ENCODE results near the gene CTXN2.

Gene CTXN2

DNA sequence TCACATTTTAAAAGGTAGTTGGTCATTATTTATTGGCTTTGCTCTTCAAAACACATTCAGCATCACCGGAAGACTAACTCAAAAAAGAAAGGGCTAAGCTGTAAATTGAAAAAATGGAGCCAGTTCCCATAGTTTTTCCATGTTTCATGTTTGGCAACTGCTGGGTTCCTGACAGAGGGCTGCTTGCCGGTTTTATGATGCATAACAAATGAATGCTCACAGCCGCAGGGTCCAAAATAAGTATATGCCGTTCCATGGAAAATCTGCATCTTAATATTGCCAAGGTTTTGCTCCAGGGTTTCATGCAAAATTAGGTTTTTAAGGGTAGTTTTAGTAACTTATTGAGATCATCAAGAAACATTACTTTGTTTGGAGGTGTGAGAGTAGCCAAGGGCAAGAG lies 30.4 kb downstream of the CTXN2 start:
- H3K36me3 ChIP-seq (ENCODE audit: insufficient read depth, insufficient read length, low read length): no peaks in the 10 kb centered on the region
- no peak overlapping the region for H3K4me3 ChIP-seq (ENCODE audit: insufficient read length, low read depth)
- no peak for TF ChIP-seq ZNF274 (IDR thresholded peaks at IDR 0.05; ENCODE audit: low read depth, low read length)
- TF ChIP-seq SUZ12 (IDR thresholded peaks at IDR 0.05; ENCODE audit: extremely low read depth, insufficient read depth, insufficient read length): no peak
- no peak for TF ChIP-seq YY1 (IDR thresholded peaks at IDR 0.05; ENCODE audit: insufficient read depth, insufficient read length)
- no peaks in the 10 kb centered on the region for H3K27me3 ChIP-seq (ENCODE audit: insufficient read depth, insufficient read length)
- H3K9ac ChIP-seq (ENCODE audit: insufficient read length, low read depth): no peak overlapping the region
- no peak for DNase-seq (ENCODE audit: low read depth, low spot score)
- H3K9me3 ChIP-seq (ENCODE audit: insufficient read depth, low read length): no peaks in the 10 kb centered on the region
- no peaks in the 10 kb centered on the region for H3K4me1 ChIP-seq (ENCODE audit: insufficient read depth, insufficient read length)

DNA sequence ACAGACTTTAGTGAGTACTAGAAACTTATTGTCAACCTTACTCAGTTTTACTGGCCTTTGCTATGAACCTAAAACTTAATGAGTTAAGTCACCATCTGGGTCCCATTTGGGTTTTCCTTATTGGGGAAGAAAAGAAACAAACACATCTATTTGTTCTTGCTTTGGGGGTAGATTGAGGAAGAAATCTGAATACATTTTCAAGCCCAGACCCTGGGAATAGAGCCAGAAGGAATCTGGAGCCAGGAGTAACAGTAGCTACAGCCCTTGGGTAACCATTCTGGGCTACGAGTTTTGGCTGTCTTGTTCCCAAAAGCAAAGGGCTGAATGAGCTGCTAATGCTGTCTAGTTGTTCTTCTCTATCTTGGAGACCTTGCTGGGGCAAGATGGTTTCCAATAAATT lies 31.2 kb downstream of the CTXN2 start:
- H3K4me1 ChIP-seq (ENCODE audit: insufficient read depth, insufficient read length): no peaks in the 10 kb centered on the region
- no peak for DNase-seq (ENCODE audit: low read depth, low spot score)
- H3K4me3 ChIP-seq (ENCODE audit: insufficient read length, low read depth): no peak overlapping the region
- H3K9ac ChIP-seq (ENCODE audit: insufficient read length, low read depth): no peak overlapping the region
- H3K27me3 ChIP-seq (ENCODE audit: insufficient read depth, insufficient read length): no peaks in the 10 kb centered on the region
- no peaks in the 10 kb centered on the region for H3K36me3 ChIP-seq (ENCODE audit: insufficient read depth, insufficient read length, low read length)
- TF ChIP-seq ZNF274 (IDR thresholded peaks at IDR 0.05; ENCODE audit: low read depth, low read length) (no peak), YY1 (IDR thresholded peaks at IDR 0.05; ENCODE audit: insufficient read depth, insufficient read length) (no peak), SUZ12 (IDR thresholded peaks at IDR 0.05; ENCODE audit: extremely low read depth, insufficient read depth, insufficient read length) (no peak)
- no peaks in the 10 kb centered on the region for H3K9me3 ChIP-seq (ENCODE audit: insufficient read depth, low read length)

DNA sequence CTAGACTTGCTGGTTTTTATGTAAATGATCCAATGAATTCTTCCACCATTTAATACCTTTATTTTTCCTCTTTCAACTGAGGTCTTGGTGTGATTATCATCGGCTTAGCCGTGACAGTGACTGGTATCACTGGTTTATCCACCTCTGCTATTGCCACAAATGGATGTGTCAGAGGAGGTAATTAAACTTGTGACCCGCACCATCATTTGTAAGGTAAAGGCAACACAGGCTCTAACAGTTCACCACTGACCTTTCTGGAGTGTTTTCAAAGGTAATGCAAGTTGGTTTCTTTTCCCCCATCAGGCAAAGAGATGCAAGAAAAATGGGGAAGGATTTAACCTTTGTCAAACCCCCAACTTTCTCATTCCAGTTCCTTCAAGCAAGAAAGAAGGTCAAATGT lies 34.3 kb downstream of the CTXN2 start:
- TF ChIP-seq YY1 (IDR thresholded peaks at IDR 0.05; ENCODE audit: insufficient read depth, insufficient read length) (no peak), ZNF274 (IDR thresholded peaks at IDR 0.05; ENCODE audit: low read depth, low read length) (no peak), SUZ12 (IDR thresholded peaks at IDR 0.05; ENCODE audit: extremely low read depth, insufficient read depth, insufficient read length) (no peak)
- Histone ChIP-seq H3K9ac (ENCODE audit: insufficient read length, low read depth) (no peak overlapping the region), H3K9me3 (ENCODE audit: insufficient read depth, low read length) (no peaks in the 10 kb centered on the region), H3K36me3 (ENCODE audit: insufficient read depth, insufficient read length, low read length) (no peaks in the 10 kb centered on the region), H3K4me1 (ENCODE audit: insufficient read depth, insufficient read length) (no peaks in the 10 kb centered on the region), H3K27me3 (ENCODE audit: insufficient read depth, insufficient read length) (no peaks in the 10 kb centered on the region), H3K4me3 (ENCODE audit: insufficient read length, low read depth) (no peak overlapping the region)
- no peak for DNase-seq (ENCODE audit: low read depth, low spot score)

DNA sequence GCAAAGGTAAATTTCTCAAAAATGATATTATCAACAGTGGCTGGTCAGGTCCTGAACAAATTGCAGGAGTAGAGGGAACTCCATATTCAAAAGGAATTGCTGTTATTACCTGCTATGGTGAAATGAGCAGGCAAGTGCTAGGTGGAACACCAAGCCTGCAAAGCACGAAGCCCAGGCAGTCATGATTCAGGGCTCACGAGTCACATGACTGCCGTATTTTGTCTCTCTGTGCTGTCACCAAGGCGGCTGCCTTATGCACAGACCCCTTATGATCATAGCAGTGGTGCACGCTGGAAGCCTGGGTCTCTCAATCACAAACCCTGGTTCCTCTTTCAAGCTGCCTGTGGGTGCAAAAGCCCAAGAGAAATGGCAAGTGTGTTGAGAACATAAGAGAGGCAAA lies 39.0 kb downstream of the CTXN2 start:
- Histone ChIP-seq H3K36me3 (ENCODE audit: insufficient read depth, insufficient read length, low read length) (no peaks in the 10 kb centered on the region), H3K27me3 (ENCODE audit: insufficient read depth, insufficient read length) (no peaks in the 10 kb centered on the region), H3K4me1 (ENCODE audit: insufficient read depth, insufficient read length) (no peaks in the 10 kb centered on the region), H3K9ac (ENCODE audit: insufficient read length, low read depth) (no peak overlapping the region), H3K9me3 (ENCODE audit: insufficient read depth, low read length) (no peaks in the 10 kb centered on the region), H3K4me3 (ENCODE audit: insufficient read length, low read depth) (no peak overlapping the region)
- no peak for DNase-seq (ENCODE audit: low read depth, low spot score)
- TF ChIP-seq ZNF274 (IDR thresholded peaks at IDR 0.05; ENCODE audit: low read depth, low read length) (no peak), YY1 (IDR thresholded peaks at IDR 0.05; ENCODE audit: insufficient read depth, insufficient read length) (no peak), SUZ12 (IDR thresholded peaks at IDR 0.05; ENCODE audit: extremely low read depth, insufficient read depth, insufficient read length) (no peak)

DNA sequence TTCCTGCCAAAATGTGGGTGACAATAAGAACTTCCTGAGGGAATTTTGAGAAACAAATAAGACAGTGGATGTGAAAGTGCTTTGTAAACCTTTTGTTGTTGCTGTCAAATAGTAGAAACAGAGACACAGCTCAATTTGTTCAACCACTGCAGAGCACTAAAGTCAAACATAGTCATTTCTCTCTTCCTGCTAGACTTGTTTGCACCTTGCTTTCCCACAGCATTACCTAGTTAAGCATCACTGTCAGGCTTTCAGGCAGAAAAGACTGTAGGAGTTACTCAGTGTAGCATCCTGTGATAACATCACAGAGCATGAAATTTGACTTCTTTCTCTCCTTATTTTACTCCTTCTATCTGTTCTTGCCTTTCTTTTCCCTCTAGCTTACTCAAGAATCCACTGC lies 41.8 kb downstream of the CTXN2 start:
- H3K4me3 ChIP-seq (ENCODE audit: insufficient read length, low read depth): no peak overlapping the region
- no peaks in the 10 kb centered on the region for H3K4me1 ChIP-seq (ENCODE audit: insufficient read depth, insufficient read length)
- no peaks in the 10 kb centered on the region for H3K9me3 ChIP-seq (ENCODE audit: insufficient read depth, low read length)
- no peaks in the 10 kb centered on the region for H3K36me3 ChIP-seq (ENCODE audit: insufficient read depth, insufficient read length, low read length)
- no peak overlapping the region for H3K9ac ChIP-seq (ENCODE audit: insufficient read length, low read depth)
- no peak for DNase-seq (ENCODE audit: low read depth, low spot score)
- no peaks in the 10 kb centered on the region for H3K27me3 ChIP-seq (ENCODE audit: insufficient read depth, insufficient read length)
- TF ChIP-seq YY1 (IDR thresholded peaks at IDR 0.05; ENCODE audit: insufficient read depth, insufficient read length) (no peak), ZNF274 (IDR thresholded peaks at IDR 0.05; ENCODE audit: low read depth, low read length) (no peak), SUZ12 (IDR thresholded peaks at IDR 0.05; ENCODE audit: extremely low read depth, insufficient read depth, insufficient read length) (no peak)

DNA sequence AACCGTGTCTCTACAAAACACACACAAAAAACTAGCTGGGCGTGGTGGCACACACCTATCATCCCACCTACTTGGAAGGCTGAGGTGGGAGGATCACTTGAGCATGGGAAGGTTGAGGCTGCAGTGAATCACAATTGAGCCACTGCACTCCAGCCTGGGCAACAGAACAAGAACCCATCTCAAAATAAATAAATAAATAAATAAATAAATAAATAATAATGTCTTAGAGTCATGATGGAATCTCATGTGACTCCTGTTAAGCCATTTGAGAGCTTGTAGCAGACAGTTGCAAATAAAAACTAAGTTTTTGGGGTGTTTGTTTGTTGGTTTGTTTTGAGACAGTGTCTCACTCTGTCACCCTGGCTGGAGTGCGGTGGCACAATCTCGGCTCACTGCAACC lies 47.9 kb downstream of the CTXN2 start:
- DNase-seq (ENCODE audit: low read depth, low spot score): no peak
- H3K27me3 ChIP-seq (ENCODE audit: insufficient read depth, insufficient read length): no peaks in the 10 kb centered on the region

DNA sequence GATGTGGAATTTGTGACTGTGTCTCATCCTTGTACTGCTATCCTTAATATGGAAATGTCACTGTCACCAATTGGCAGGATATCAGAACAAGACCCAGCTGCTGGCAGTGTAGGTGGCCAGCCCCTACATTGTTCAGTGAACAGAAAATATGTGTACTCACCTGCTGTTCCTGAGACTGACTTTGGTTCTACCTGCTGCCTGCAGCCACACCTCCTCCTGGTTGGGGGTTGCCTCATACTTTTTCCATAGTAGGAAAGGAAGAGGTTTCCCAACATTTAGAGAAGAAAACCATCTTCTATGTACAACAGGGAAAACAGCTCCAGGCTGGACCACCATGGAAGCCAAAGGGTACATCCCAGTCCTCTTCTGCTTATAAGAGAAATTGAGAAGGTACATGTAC lies 50.5 kb downstream of the CTXN2 start:
- DNase-seq (ENCODE audit: low read depth, low spot score): no peak
- H3K4me1 ChIP-seq (ENCODE audit: insufficient read depth, insufficient read length): no peaks in the 10 kb centered on the region
- TF ChIP-seq SUZ12 (IDR thresholded peaks at IDR 0.05; ENCODE audit: extremely low read depth, insufficient read depth, insufficient read length): no peak
- TF ChIP-seq YY1 (IDR thresholded peaks at IDR 0.05; ENCODE audit: insufficient read depth, insufficient read length): no peak
- H3K9ac ChIP-seq (ENCODE audit: insufficient read length, low read depth): no peak overlapping the region
- H3K4me3 ChIP-seq (ENCODE audit: insufficient read length, low read depth): no peak overlapping the region
- H3K36me3 ChIP-seq (ENCODE audit: insufficient read depth, insufficient read length, low read length): no peaks in the 10 kb centered on the region
- no peaks in the 10 kb centered on the region for H3K27me3 ChIP-seq (ENCODE audit: insufficient read depth, insufficient read length)
- no peaks in the 10 kb centered on the region for H3K9me3 ChIP-seq (ENCODE audit: insufficient read depth, low read length)

More for the DNA sequence above, 47.9 kb downstream of the CTXN2 start:
- no peak for TF ChIP-seq SUZ12 (IDR thresholded peaks at IDR 0.05; ENCODE audit: extremely low read depth, insufficient read depth, insufficient read length)
- no peak for TF ChIP-seq YY1 (IDR thresholded peaks at IDR 0.05; ENCODE audit: insufficient read depth, insufficient read length)
- no peak for TF ChIP-seq ZNF274 (IDR thresholded peaks at IDR 0.05; ENCODE audit: low read depth, low read length)
- Histone ChIP-seq H3K9me3 (ENCODE audit: insufficient read depth, low read length) (no peaks in the 10 kb centered on the region), H3K4me1 (ENCODE audit: insufficient read depth, insufficient read length) (no peaks in the 10 kb centered on the region), H3K4me3 (ENCODE audit: insufficient read length, low read depth) (no peak overlapping the region), H3K36me3 (ENCODE audit: insufficient read depth, insufficient read length, low read length) (no peaks in the 10 kb centered on the region), H3K9ac (ENCODE audit: insufficient read length, low read depth) (no peak overlapping the region)

DNA sequence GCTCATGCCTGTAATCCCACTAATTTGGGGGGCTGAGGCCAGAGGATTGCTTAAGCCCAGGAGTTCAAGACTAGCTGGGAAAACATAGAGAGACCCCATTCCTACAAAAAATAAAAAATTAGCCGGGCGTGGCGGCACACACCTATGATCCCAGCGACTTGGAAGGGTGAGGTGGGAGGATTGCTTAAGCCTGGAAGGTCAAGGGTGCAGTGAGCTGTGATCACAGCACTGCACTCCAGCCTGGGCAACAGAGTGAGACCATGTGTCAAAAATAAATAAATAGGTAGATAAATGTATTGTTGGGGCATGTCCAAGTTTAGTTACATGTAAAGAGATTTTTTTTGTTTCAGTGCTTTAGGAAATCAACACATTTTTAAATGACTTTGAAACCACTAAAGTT lies 51.1 kb downstream of the CTXN2 start:
- no peak for DNase-seq (ENCODE audit: low read depth, low spot score)
- Histone ChIP-seq H3K4me3 (ENCODE audit: insufficient read length, low read depth) (no peak overlapping the region), H3K36me3 (ENCODE audit: insufficient read depth, insufficient read length, low read length) (no peaks in the 10 kb centered on the region), H3K9ac (ENCODE audit: insufficient read length, low read depth) (no peak overlapping the region), H3K27me3 (ENCODE audit: insufficient read depth, insufficient read length) (no peaks in the 10 kb centered on the region), H3K4me1 (ENCODE audit: insufficient read depth, insufficient read length) (no peaks in the 10 kb centered on the region), H3K9me3 (ENCODE audit: insufficient read depth, low read length) (no peaks in the 10 kb centered on the region)
- TF ChIP-seq SUZ12 (IDR thresholded peaks at IDR 0.05; ENCODE audit: extremely low read depth, insufficient read depth, insufficient read length): no peak
- TF ChIP-seq YY1 (IDR thresholded peaks at IDR 0.05; ENCODE audit: insufficient read depth, insufficient read length): no peak
- TF ChIP-seq ZNF274 (IDR thresholded peaks at IDR 0.05; ENCODE audit: low read depth, low read length): no peak
